Measurements from ENCODE around the gene GAPVD1.

DNA sequence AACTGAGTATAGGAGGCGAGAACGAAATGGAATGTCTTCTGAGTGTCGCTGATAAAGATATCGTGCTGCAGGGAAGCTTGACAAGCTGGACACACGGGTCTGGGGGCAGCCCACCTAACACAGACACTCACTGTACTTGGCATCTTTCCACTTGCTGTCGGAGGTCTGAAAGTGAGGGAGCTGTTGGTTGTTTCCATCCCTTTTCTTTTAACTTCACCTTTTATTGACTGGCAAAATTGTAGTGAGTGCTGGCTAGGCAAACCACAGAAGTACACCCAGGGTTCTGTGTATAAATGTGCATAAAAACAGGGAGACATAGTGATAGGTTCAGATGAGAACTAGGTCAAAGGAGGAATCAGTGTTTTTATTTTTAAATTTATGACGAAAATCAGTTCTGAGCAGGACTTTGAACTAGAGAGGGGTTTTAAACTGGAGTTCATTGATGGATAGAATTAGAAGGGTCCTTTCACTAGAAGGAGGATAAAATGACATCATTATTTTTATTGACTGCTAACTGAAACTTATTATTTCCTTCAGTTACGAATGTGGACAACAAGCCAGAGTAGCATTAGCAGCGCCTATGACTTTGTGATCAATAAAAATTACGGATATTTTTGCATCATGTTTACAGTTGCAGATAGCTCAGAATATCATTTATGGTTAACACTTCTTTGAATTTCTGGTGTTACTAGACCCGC is 817 bp downstream of the GAPVD1 start:
- TF ChIP-seq, protein P1, sequence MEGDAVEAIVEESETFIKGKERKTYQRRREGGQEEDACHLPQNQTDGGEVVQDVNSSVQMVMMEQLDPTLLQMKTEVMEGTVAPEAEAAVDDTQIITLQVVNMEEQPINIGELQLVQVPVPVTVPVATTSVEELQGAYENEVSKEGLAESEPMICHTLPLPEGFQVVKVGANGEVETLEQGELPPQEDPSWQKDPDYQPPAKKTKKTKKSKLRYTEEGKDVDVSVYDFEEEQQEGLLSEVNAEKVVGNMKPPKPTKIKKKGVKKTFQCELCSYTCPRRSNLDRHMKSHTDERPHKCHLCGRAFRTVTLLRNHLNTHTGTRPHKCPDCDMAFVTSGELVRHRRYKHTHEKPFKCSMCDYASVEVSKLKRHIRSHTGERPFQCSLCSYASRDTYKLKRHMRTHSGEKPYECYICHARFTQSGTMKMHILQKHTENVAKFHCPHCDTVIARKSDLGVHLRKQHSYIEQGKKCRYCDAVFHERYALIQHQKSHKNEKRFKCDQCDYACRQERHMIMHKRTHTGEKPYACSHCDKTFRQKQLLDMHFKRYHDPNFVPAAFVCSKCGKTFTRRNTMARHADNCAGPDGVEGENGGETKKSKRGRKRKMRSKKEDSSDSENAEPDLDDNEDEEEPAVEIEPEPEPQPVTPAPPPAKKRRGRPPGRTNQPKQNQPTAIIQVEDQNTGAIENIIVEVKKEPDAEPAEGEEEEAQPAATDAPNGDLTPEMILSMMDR (IDR thresholded peaks at IDR 0.05): no peak
- no peak for TF ChIP-seq POLR2A (IDR thresholded peaks at IDR 0.05)

Measured in lower leg skin (tissue), 3 donors.